GM18907 (cell line): ENCODE data around the gene DEAF1.

Experiments
- ATAC-seq: cut with Tn5 transposase; IDR thresholded peaks from one replicate; pipeline ENCODE4 v1.9.1; 2021; ENCODE audit warnings: mild to moderate bottlenecking, moderate library complexity; ENCODE audit not compliant: unreplicated experiment

DEAF1 gene

GRCh38 chr11:722346-722811 is 27.4 kb upstream of the DEAF1 start:
- no peak for ATAC-seq

- ATAC-seq: no peak
Measured at GRCh38 chr11:721741-722345, 26.8 kb upstream of the DEAF1 start.

GRCh38 chr11:721247-721740 is 26.3 kb upstream of the DEAF1 start:
- no peak for ATAC-seq

GRCh38 chr11:720642-721246 is 25.7 kb upstream of the DEAF1 start:
- ATAC-seq: no peak

GRCh38 chr11:720017-720641 is 25.1 kb upstream of the DEAF1 start:
- ATAC-seq: no peak

- no peak for ATAC-seq
Measured at GRCh38 chr11:719214-720016, 24.4 kb upstream of the DEAF1 start.

GRCh38 chr11:714436-714835 is 19.4 kb upstream of the DEAF1 start:
- no peak for ATAC-seq

- ATAC-seq: no peak
Measured at GRCh38 chr11:709109-709997, 14.3 kb upstream of the DEAF1 start.

GRCh38 chr11:708511-708910 is 13.5 kb upstream of the DEAF1 start:
- ATAC-seq: no peak

GRCh38 chr11:707817-708420 is 12.9 kb upstream of the DEAF1 start:
- ATAC-seq: no peak

GRCh38 chr11:706957-707816 is 12.2 kb upstream of the DEAF1 start:
- ATAC-seq: no peak

- no peak for ATAC-seq
Measured at GRCh38 chr11:706439-706956, 11.5 kb upstream of the DEAF1 start.

GRCh38 chr11:705646-706438 is 10.8 kb upstream of the DEAF1 start, which contains the start of gene EPS8L2:
Gene EPS8L2, plus strand, starts transcription at chr11:706231. Its CDS starts 3,177 bp downstream, at chr11:709408.
- ATAC-seq: no peak

GRCh38 chr11:704781-705645 is 10.0 kb upstream of the DEAF1 start:
- ATAC-seq: no peak

GRCh38 chr11:704228-704674 is 9.2 kb upstream of the DEAF1 start:
- no peak for ATAC-seq

GRCh38 chr11:703506-703905 is 8.5 kb upstream of the DEAF1 start:
- ATAC-seq: no peak
